NCI-H146 treated with DMSO at 0.1 percent for 48 hours (cell line): ENCODE results near the gene RASGRF2.

Experiments
- DNase-seq: peaks from one replicate; lab custom pipeline; 2025; ENCODE audit not compliant: unreplicated experiment; lab: John Stamatoyannopoulos, UW

The RASGRF2 gene, protein sequence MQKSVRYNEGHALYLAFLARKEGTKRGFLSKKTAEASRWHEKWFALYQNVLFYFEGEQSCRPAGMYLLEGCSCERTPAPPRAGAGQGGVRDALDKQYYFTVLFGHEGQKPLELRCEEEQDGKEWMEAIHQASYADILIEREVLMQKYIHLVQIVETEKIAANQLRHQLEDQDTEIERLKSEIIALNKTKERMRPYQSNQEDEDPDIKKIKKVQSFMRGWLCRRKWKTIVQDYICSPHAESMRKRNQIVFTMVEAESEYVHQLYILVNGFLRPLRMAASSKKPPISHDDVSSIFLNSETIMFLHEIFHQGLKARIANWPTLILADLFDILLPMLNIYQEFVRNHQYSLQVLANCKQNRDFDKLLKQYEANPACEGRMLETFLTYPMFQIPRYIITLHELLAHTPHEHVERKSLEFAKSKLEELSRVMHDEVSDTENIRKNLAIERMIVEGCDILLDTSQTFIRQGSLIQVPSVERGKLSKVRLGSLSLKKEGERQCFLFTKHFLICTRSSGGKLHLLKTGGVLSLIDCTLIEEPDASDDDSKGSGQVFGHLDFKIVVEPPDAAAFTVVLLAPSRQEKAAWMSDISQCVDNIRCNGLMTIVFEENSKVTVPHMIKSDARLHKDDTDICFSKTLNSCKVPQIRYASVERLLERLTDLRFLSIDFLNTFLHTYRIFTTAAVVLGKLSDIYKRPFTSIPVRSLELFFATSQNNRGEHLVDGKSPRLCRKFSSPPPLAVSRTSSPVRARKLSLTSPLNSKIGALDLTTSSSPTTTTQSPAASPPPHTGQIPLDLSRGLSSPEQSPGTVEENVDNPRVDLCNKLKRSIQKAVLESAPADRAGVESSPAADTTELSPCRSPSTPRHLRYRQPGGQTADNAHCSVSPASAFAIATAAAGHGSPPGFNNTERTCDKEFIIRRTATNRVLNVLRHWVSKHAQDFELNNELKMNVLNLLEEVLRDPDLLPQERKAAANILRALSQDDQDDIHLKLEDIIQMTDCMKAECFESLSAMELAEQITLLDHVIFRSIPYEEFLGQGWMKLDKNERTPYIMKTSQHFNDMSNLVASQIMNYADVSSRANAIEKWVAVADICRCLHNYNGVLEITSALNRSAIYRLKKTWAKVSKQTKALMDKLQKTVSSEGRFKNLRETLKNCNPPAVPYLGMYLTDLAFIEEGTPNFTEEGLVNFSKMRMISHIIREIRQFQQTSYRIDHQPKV (N-terminal part only)

DNA sequence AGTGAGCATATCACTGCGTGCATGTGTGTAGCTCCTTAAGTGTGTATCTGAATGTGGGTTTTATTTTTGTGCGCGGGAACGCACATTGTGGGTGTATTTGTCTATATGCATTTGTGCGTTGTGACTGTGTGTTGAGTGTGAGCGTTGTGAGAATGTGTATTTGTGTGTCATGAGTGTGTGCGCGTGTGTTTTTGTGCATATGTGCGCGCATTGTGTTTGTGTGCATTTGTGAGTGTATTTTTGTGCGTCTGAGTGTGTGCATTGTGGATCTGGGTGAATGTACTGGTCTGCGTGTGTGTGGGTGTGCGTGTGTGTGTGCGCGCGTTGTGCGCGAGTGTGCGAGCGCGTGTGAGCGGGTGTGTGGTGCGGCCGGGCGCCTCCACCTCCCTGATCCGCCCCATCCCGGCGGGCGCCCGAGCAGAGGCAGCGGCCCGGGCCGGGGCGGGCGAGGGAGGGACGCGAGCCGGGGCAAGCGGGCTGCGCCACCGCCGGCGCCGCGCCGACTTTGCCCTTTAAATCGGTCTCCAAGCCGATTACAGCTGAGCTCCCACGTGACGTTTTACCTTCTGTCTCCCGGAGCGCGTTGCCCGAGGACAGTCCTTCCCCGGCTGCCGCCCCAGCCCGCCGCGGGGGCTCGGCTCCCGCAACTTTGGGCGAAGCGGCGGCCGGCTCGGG lies at the start of gene RASGRF2:
Gene RASGRF2, plus strand, starts transcription at position 596 of the 675 bp plus-strand sequence. CDS start 376 bp downstream, outside the sequence.
- peak; percentile 14 for DNase-seq

DNA sequence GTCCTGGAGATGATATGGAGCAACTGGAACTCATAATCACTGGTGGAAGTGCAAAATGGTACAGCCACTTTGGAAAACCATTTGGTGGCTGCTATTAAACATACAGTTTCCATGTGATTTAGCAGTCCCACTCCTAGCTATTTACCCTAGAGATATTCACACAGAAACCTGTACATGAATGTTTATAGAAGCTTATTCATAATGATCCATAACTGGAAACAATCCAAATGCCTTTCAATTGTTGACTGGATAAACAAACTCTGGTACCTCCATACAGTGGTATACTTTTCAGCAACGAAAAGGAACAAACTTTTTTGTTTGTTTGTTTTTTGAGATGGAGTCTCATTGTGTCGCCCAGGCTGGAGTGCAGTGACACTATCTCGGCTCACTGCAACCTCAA lies 47.7 kb upstream of the RASGRF2 start:
- no peak for DNase-seq

GRCh38 chr5:80915716-80916115 lies 44.4 kb upstream of the RASGRF2 start:
- DNase-seq: no peak

DNA sequence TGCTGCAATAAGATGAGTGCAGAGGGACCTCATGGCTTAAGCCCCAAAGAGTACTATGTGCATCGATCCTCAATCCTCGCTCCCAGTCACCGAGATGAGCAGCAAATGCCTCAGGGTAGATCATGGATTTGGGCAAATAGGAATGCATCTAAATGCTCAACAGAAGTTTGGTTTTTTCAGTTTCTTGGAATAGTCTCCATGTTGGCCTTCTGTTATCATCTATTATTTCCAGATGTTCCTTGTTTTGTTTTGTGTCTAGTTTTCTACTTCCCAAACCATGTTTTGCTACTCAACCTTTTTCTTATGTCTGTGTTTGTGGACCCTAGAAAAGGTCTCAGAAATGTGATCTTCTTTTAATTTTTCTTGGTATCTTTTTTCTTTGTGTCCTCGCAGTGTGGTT lies 43.5 kb upstream of the RASGRF2 start:
- no peak for DNase-seq

DNA sequence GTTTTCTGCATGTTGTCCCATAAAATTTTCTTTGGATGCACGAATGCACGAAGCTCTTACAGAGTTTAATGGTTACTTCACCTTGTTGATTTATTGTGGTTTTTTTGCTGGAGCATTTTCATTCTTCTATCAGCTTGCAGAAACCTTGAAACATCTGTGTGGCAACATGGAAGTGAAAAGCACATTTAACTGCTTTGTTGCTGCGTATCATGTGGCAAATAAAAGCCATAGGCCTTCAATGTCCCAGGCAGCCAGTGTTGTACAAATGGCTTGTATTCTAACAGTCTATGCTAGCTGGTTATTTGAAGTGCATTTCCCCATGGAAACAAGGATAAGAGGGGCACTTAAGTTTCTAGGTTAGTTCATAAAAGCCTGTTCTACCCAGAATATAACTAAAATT lies 42.5 kb upstream of the RASGRF2 start:
- DNase-seq: no peak

- DNase-seq: no peak
Observed at GRCh38 chr5:80919678-80920196, 40.4 kb upstream of the RASGRF2 start.

DNA sequence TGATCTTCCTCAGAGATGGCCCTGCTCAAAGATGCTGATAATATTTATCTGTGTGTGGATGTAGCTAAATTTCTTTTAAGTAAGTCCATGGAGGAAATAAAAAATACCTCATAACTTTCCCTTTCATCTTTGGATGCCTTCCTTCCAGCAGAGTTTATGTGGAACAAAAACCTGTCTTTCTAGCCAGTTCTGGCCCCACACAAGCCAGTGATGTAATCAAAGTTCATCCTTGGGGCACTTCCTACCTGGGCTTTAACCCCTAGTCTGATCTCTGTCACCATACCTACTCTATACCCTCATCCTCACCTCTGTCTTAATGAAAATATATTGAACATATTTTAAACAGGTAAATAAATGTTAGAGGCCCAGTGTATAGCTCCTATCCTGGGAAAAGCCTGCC lies 39.8 kb upstream of the RASGRF2 start:
- DNase-seq: no peak

- no peak for DNase-seq
Observed at GRCh38 chr5:80921026-80921425, 39.1 kb upstream of the RASGRF2 start.

DNA sequence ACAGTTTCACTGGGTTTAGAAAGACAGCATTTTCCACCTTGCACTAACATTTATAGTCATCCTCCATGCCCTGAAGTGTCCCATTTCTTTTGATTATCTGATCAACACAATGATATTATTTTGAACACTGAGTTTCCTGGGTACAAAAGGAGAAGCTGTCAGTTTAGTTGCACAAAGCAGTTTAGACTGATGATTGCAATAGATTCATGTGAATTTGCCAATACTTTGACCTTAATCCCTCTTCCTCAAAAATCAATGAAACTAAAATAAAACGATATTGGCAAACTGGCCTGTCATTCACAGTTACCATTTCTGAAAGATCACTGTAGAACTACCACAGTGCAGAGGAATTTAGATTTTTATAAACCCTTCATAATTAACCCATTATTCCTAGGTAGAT lies 34.2 kb upstream of the RASGRF2 start:
- no peak for DNase-seq

GRCh38 chr5:80926536-80926935 lies 33.6 kb upstream of the RASGRF2 start:
- no peak for DNase-seq

DNA sequence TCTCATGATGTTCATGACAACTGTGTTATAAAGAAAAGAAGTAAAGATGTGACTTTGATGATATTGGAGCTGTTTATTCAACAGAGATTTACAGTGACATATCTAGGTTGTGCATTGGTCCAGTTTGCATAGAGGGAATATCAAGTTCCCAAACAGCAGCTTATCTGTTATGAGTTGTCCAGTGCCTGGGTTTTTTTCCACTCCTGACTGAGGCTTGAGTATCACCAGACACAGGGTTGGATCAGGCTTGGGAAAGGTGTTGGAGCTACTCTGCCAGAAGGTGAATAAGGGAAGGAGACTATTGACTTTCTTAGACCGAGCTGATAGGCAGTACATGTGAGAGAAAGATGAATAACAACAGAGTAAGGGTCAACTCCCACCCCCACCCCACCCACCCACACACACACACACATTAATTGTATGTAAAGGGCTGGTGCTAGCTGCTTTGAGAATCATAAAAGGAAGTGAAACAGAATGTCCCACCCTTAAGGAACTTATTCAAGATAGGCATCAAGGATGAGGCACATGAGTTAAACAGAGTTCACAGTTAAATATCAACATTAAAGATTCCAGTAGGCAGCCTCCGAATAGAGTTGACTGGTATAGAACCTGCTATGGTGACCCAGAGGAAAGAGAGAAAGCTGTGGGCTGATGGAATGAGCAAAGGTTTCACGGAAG lies 33.0 kb upstream of the RASGRF2 start:
- DNase-seq: no peak

DNA sequence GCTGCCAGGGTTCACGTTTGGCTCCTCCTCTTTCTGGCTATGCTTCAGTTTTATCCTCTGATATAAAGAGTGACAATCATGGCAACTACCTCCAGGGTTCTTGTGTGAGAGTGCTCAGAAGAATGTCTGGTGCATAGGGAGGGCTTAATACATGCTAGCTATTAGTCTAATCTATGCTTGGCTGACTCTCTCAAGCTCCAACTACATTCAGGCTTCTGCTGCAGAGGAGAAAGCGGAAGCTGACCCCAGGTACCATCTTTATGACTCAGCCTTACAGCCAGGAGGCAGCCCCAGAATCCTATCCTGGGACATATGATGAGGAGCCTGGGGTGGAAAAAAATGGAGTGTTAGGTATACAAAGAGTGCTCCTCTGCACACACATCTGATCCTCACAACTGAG lies 32.1 kb upstream of the RASGRF2 start:
- no peak for DNase-seq

DNA sequence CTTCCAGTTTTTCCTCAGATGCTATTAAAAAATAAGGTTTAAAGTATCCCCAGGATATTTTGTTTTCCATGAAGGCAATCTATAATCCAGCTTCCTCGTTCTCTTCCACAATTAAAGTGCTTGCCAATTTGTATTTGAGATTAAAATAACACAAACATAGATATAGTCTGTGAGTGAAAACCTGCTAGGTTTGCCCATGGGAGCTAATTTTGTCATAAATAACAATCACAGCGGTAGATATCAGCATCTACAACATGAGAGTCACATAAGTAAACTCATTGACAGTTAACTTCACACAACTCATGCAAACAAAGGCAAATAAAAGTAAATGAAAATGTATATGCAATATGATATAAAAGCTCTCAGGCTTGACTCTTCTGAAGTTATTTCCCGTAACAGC lies 29.2 kb upstream of the RASGRF2 start:
- no peak for DNase-seq

- no peak for DNase-seq
Observed at GRCh38 chr5:80931411-80931810, 28.8 kb upstream of the RASGRF2 start.

DNA sequence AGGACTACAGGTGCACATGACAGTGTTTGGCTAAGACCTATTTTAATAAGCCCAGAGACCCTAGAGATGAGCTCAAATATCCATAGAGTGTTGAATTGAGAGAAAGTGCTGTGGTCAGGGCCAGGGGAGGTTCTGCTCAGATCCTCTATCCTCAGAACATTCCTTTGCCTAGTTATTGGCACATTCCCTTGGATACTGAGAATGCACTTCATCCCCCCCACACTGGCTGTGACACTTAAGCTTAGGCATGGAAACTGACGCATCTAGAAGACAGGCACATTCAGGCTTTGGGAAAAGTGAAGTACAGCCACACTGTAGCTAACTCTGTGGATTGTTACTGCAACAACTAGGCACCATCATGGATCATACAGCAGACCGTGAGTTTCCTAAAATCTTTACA lies 27.1 kb upstream of the RASGRF2 start:
- DNase-seq: no peak

DNA sequence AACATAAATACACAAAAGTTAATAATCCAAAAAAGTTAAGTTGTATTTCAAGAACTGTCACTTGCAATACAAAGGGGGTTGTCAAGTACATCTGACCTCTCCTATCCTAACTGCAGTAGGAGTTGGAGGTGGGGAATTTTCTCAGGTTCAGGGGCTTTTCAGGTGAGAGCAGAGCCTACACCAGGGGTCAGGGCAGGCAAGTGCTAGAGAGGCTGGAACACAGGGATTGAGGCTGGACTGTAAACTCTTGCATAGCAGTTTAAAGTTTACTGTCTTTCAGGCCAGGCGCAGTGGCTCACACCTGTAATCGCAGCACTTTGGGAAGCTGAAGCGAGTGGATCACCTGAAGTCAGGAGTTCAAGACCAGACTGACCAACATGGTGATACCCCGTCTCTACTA lies 25.4 kb upstream of the RASGRF2 start:
- no peak for DNase-seq

DNA sequence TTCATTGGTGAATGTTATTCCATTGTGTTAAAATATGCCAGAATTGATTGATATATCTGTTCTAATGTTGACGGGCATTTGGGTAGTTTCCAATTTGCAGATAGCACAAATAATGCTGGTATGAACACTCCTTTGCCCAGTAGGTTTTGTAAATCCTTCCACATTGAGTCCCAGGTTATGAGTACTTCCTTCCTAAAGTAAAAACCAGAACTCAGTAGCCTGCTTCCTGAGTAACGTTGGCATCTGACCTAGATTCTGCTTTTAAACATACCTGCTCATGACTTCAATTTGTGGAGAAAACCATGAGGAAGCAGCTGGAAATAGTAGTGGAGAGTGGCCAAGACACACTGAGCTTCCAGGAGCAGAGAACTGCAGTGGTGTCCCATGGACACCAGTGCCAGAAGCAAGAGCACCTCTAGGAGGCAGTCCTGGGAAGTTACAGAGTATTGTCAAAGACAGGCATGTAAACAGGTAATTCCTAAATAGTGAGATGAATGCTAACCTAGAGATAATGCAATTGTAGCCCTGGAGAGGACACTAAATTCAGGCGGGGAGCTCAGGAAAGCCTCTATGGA lies 24.3 kb upstream of the RASGRF2 start:
- no peak for DNase-seq

DNA sequence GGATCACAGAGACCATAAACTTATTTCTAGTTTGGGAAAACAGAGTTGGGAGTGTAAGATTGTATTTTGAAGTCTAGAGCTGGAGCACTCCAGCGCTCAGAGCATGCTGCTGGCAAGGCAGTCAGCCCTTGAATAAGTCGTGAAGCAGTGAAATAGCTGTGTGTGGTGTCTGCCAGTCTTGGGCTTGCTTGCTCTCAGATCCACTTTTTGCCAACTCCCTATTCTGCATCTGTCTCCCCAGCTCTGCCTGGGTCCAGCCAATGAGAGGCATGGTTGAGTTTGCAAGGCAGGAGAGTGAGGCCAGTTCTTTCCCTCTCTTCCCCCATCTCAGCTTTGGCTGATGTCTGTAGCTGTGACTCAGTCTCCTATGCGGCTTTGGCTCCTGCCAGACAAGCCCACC lies 23.3 kb upstream of the RASGRF2 start:
- DNase-seq: no peak

DNA sequence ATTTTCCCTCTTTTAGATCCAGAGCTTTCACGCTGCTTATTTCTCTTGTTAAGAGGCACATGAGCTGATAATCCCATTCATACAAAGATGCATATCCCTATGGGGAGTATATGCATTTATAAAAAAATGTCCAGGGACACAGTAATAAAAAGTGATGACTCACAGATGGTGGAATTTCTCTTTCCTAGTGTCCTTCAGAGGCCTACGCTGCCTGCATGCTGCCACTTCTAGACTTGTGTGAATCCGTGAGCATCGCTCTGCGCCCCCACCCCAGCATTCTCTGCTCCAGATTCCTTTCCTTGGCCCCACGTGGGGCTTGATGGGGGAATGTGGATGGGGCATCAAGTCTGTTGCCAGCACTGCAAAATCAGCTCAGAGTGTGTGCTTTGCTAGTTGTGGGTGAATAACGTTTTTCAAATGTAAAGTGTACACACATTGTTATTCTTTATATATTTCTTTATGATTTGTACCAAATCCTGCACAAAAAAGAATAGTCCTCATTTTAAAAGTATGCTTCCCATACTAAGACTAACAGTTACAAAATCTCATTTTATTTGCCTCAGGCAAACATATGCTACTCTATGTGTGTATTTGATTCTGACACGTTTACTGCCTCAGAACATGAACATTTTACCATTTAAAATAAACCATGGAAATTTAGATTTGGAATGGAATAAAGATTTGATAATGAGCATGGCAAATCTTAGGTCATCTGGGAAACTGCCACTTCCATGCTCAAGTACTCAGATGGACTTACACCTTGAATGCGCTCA lies 22.4 kb upstream of the RASGRF2 start:
- DNase-seq: no peak
